GM21825 (cell line): ENCODE data around the gene TUT4.

Source experiments
- ATAC-seq: cut with Tn5 transposase; IDR thresholded peaks from one replicate; pipeline ENCODE4 v1.9.1; 2021; ENCODE audit warnings: mild to moderate bottlenecking, moderate library complexity; ENCODE audit not compliant: unreplicated experiment

The TUT4 gene

DNA sequence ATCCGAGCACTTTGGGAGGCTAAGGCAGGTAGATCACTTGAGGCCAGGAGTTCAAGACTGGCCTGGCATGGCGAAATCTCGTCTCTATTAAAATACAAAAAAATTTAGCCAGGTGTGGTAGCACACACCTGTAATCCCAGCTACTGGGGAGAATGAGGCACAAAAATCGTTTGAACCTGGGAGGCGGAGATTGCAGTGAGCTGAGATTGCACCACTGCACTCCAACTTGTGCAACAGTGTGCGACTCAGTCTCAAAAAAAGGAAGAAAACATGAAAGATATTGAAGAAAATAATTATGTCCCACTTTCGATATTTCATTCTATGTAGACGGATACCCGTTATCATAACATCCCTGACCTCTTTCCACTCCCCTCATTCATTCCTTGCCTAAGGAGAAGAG is 19.2 kb downstream of the TUT4 start:
- ATAC-seq: no peak

DNA sequence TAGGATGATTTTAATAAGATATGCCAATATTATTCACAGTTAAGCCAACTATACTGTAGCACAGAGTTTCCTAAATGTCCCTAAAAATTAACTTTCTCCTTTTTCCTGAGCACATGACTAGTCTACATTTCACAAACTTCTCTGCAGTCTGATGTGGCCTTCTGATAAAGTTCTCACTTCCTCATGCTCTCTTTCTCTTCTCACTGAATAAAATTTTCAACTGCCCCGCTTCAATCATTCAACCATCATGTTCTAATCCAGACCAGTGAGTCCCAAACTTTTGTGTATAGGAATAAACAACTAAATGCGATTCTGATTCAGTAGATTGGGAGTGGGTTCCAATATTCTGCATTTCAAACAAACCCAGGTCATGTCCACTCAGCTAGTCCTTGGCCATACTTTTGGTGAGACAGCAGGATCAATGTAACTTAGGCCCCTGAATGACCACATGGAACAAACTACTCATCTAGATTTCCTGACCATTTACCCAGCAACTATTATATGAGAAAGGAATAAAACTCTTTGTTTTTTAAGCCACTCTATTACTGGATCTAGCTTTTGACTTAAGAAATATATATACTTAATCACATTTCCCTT is 20.1 kb downstream of the TUT4 start:
- ATAC-seq: no peak

GRCh38 chr1:52532247-52532646 is 20.6 kb downstream of the TUT4 start:
- ATAC-seq: no peak

DNA sequence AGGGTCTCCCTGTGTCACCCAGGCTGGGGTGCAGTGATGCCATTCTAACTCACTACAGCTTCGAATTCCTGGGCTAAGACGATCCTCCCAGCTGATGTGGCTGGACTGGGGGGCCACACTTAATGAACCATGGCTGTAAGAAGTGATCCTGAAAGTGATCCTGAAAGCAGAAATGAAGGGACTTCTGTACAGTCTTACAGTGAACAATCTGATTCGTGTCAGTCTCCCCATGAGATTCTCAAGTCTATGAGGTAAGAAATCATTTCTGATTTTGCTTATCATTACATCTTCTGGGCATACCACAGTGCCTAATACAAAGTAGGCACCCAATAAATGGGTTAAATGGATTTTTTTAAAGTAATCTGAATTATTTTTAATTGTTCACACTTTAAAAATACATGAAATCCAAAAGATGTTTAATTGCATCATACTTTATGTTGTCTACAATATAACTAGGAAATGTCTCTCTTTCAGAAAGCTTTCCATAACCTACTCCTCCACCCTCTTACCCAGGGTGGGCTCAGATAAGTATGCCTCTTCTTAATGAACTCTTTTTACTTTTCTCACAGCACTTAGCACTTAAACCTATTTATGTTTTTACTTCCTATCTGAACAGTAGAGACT is 21.5 kb downstream of the TUT4 start:
- ATAC-seq: no peak

- no peak for ATAC-seq
These were observed 22.2 kb downstream of the TUT4 start for GRCh38 chr1:52530563-52531144.

DNA sequence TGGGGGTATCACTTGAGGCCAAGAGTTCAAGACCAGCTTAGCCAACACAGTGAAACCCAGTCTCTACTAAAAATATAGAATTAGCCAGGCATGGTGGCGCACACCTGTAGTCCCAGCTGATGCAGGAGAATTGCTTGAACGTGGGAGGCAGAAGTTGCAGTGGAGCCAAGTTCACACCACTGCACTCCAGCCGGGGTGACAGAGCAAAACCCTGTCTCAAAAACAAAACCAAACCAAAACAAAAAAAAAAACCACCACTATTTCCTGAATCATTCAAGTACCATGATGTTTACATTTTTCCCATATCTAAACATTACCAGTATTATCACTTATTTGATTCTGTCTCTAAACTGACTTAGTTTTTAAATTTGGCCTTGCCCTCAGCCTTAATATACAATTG is 29.5 kb downstream of the TUT4 start:
- no peak for ATAC-seq

DNA sequence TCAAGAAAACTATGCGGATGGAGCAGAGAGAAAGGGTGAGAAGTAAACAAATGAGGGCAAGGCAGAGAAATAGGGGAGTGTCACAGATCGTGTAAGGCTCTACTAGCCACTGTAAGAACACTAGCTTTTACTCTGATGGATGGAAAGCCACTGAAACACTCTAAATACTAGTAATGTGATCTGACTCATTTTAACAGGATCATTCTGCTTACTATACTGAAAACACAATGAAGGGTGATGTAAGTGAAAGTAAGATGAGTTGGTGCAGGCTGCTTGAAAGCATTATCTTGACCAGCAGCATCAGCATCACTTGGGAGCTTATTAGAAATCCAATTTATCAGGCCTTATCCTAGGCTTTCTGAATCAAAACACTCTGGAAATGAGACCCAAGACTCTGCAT is 32.7 kb downstream of the TUT4 start:
- ATAC-seq: no peak

- no peak for ATAC-seq
These were observed 33.9 kb downstream of the TUT4 start for GRCh38 chr1:52518962-52519361.

DNA sequence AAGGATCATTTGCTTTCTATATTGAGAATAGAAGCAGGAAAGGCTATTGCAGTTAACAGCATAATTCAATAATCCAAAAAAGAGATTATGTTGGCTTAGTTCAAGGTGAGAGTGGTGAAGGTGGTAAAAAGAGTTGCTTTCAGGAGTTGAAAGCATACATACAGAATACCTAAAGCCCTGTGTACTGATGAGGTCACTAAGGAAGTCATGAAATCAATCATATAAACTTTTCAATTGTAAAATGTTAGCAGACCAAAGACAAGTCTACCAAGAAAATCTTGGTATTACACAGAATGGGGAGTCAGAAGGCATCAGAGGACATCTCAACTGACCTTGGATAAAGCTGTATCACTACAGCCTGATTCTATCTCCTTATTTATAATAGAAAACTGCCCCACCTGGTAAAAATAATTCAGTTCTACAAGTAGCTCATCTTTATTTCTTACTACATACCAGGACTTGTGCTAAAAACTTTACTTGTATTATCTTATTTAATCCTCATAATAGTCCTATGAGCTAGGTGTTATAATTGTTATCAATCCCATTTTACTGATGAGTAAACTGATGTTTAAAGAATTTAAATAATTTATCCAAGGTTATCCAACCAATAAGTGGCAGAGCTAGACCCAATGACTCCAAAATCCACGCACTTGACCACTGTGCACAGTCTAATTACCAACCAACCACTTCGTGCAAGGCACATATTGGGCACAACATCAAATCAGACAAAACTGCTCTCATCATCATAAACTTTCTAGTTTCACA is 40.9 kb downstream of the TUT4 start:
- no peak for ATAC-seq

DNA sequence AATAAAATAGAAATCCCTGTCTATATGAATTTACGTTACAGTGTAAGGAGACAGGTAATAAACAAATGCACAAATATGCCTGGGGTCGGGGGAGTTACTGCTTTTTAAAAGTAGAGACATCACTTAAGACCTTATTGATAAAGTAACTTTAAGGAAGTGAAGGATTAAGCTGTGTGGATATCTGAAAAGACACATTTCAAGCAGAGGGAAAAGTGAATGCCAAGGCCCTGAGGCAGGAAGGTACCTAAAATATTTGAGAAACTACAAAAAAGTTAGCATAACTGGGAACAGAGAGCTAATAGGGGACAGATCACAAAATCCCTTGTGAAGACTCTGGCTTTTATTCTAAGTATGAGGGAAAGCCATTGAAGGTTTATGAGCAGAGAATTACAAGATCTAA is 41.5 kb downstream of the TUT4 start:
- ATAC-seq: no peak

GRCh38 chr1:52506920-52507546 is 45.9 kb downstream of the TUT4 start:
- ATAC-seq: no peak

- no peak for ATAC-seq
These were observed 46.5 kb downstream of the TUT4 start for GRCh38 chr1:52506349-52506748.

- ATAC-seq: no peak
These were observed 48.2 kb downstream of the TUT4 start for GRCh38 chr1:52504720-52505119.

DNA sequence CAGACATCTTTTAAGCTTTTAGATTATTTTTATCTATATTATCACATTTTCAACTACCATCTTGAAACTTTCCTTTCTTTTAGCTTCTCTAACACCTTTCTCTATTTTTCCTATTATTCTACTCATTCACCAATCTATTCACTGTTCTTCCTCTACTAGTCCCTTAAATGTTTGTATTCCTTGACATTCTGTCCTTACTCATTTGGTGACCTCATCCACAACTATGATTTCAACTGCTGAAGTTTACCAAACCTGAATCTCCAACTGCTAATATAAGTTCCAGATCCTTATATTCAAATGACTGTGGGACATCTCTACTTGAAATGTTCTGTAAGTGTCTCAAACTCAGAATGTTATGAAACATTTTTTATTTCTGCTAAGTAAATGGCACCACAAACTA is 49.2 kb downstream of the TUT4 start:
- ATAC-seq: no peak

DNA sequence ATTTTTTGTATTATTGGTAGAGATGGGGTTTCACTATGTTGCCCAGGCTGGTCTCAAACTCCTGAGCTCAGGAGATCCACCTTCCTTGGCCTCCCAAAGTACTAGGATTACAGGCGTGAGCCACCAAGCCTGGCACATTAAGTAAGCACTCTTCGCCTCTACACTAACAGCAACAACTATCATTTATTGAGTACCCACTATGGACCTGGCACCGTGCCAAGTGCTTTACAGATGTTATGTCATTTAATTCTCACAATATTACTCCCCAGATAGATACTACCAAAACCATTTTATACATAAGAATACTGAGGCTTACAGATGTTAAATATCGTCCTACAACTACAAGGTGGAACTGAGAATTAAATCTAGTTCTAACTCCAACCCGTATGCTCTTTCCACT is 50.1 kb downstream of the TUT4 start:
- no peak for ATAC-seq

GRCh38 chr1:52487632-52488031 is 65.3 kb downstream of the TUT4 start:
- ATAC-seq: no peak

DNA sequence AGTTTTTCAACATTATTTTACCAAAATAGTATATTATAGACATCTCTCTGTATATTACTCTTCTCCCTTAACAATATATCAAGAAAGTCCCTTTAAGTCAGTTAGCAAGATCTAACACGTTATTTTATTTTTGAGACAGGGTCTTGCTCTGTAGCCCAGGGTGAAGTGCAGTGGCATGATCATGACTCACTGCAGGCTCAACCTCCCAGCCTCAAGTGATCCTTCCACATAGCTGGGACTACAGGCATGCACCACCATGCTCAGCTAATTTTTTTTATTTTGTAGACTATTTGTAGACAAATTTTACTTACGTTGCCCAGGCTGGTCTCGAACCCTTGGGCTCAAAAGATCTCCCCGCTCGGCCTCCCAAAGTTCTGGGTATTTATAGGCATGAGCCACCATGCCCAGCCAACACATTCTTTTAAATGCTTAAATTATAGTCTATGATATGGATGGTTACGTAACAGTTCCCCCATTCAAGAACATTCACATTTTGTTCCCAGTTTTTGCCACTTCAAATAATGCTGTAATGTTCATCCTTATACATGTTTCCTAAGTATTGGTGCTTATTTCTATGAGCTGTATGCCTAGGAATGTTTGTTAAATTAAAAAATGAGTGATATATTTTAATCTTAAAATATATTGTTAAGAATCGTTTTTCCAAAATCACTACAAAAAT is 70.4 kb downstream of the TUT4 start:
- no peak for ATAC-seq

- no peak for ATAC-seq
These were observed 73.8 kb downstream of the TUT4 start for GRCh38 chr1:52479076-52479475.

DNA sequence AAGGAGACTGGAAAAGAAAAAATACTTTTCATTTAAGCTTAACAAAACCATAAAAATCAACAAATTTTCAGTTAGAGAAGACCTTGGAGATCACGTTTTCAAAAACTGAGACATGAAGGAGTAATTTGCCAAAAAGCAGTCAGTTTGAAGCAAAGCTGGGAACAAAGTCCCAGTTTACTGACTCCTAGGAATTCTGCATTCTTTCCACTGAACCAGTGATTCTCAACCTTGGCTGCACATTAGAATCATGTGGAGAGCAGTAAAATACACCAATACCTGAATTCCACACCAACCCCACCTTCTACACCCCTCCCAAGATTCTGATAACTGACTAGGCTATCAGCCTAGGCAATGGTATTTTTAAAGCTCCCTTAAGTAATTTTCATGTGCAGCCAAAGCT is 75.0 kb downstream of the TUT4 start:
- ATAC-seq: no peak

GRCh38 chr1:52476943-52477342 is 75.9 kb downstream of the TUT4 start:
- no peak for ATAC-seq

GRCh38 chr1:52474807-52475206 is 78.1 kb downstream of the TUT4 start:
- no peak for ATAC-seq
